H1 (cell line): ENCODE data around the gene LEO1.

Source experiments
- POLR2A ChIP-seq, 2 experiments: IDR thresholded peaks; 1 replicate in 1 of 2; 2 replicates in 1 of 2; pipeline ENCODE4 v1.6.1; 2011; ENCODE audit warnings: low read depth in 2 of 2, low read length in 2 of 2, mild to moderate bottlenecking in 2 of 2; ENCODE audit errors: control extremely low read depth in 1 of 2
- TF ChIP-seq, protein P1 (sequence below), 3 experiments: IDR thresholded peaks; 1 replicate in 2 of 3; 2 replicates in 1 of 3; pipeline versions ENCODE4 v1.5.1 to v1.6.1; 2011; ENCODE audit warnings: low read length in 3 of 3, mild to moderate bottlenecking in 3 of 3, inconsistent platforms in 2 of 3, low read depth in 1 of 3, moderate library complexity in 1 of 3; ENCODE audit not compliant: insufficient read depth in 1 of 3; ENCODE audit errors: control extremely low read depth in 1 of 3

- TF ChIP-seq, protein P1, sequence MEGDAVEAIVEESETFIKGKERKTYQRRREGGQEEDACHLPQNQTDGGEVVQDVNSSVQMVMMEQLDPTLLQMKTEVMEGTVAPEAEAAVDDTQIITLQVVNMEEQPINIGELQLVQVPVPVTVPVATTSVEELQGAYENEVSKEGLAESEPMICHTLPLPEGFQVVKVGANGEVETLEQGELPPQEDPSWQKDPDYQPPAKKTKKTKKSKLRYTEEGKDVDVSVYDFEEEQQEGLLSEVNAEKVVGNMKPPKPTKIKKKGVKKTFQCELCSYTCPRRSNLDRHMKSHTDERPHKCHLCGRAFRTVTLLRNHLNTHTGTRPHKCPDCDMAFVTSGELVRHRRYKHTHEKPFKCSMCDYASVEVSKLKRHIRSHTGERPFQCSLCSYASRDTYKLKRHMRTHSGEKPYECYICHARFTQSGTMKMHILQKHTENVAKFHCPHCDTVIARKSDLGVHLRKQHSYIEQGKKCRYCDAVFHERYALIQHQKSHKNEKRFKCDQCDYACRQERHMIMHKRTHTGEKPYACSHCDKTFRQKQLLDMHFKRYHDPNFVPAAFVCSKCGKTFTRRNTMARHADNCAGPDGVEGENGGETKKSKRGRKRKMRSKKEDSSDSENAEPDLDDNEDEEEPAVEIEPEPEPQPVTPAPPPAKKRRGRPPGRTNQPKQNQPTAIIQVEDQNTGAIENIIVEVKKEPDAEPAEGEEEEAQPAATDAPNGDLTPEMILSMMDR (IDR thresholded peaks at IDR 0.05; ENCODE audit: control extremely low read depth in 1 of 3, insufficient read depth in 1 of 3, low read depth in 1 of 3, low read length in 3 of 3), result no peak
- TF ChIP-seq POLR2A (IDR thresholded peaks at IDR 0.05; ENCODE audit: control extremely low read depth in 1 of 2, low read depth in 2 of 2, low read length in 2 of 2), result no peak
These were observed 5.4 kb downstream of the LEO1 start for GRCh38 chr15:51966192-51966591.
